SHP77 treated with DMSO at 0.1 percent for 48 hours (cell line): ENCODE data around the gene ZNF709.
"Not testable (repeated sequence)": the region's sequence is repeated elsewhere in the genome, so short reads cannot be mapped to it uniquely, and the experiment has no call there.

Source experiments
- DNase-seq: peaks from one replicate; lab custom pipeline; 2025; lab: John Stamatoyannopoulos, UW

Gene ZNF709

GRCh38 chr19:12450844-12451243 lies 33.8 kb downstream of the ZNF709 start:
- DNase-seq = no peak

GRCh38 chr19:12448808-12449207 lies 35.8 kb downstream of the ZNF709 start:
- DNase-seq = no peak

GRCh38 chr19:12440541-12441316 lies 43.9 kb downstream of the ZNF709 start, which contains the start of gene ZNF443:
ZNF443 (minus strand) TSS chr19:12441021; CDS start chr19:12440914, 107 bp downstream.
- peak; percentile 89 for DNase-seq

- DNase-seq = not testable (repeated sequence)
These were observed 44.7 kb downstream of the ZNF709 start for GRCh38 chr19:12439686-12440540.

- not testable (repeated sequence) for DNase-seq
These were observed 53.8 kb downstream of the ZNF709 start for GRCh38 chr19:12430726-12431299.

- DNase-seq = no peak
These were observed 58.7 kb downstream of the ZNF709 start for GRCh38 chr19:12425888-12426274.

- DNase-seq = no peak
These were observed 59.3 kb downstream of the ZNF709 start for GRCh38 chr19:12425236-12425887.

- DNase-seq = not testable (repeated sequence)
These were observed 67.3 kb downstream of the ZNF709 start for GRCh38 chr19:12417273-12417672.

GRCh38 chr19:12411893-12412292 lies 72.7 kb downstream of the ZNF709 start:
- DNase-seq = no peak
